ENCODE measurements around the gene DMKN. TPM values are rescaled to one million over a fixed set of nuclear protein-coding genes. Genes with fewer than 3 reads are reported as not detected.
A peak's percentile ranks its signal among the peaks of the same experiment; 100 is the strongest.

DMKN gene
- total and polyA plus RNA-seq, 8 donors, result 92.5 to 140 (median 111) TPM

- intact Hi-C loops (cut with DNase I), result no loop called here
- no peak for TF ChIP-seq CTCF (IDR thresholded peaks at IDR 0.05)
- no peak overlapping the region for H3K4me3 ChIP-seq
- H3K4me1 ChIP-seq, result no peaks in the 10 kb centered on the region
- H3K27me3 ChIP-seq, result peaks cover 0 to 78% of the 10 kb centered on the region in 2 donors
- H3K36me3 ChIP-seq, result no peaks in the 10 kb centered on the region
- H3K9me3 ChIP-seq, result no peaks in the 10 kb centered on the region
- no peak overlapping the region for H3K27ac ChIP-seq
- DNase-seq, result no peak
- ATAC-seq, result no peak
These were observed 12.4 kb upstream of the DMKN start for GRCh38 chr19:35525873-35526272.

GRCh38 chr19:35524181-35524837 lies 10.9 kb upstream of the DMKN start:
- ATAC-seq (no peak), DNase-seq (no peak)
- Histone ChIP-seq H3K27ac (no peak overlapping the region), H3K9me3 (no peaks in the 10 kb centered on the region), H3K27me3 (peaks cover 0 to 62% of the 10 kb centered on the region in 2 donors), H3K4me1 (no peaks in the 10 kb centered on the region), H3K4me3 (no peak overlapping the region), H3K36me3 (no peaks in the 10 kb centered on the region)
- no peak for TF ChIP-seq CTCF (IDR thresholded peaks at IDR 0.05)
- intact Hi-C loops (cut with DNase I), result no loop called here

GRCh38 chr19:35522745-35523327 lies 9.4 kb upstream of the DMKN start:
- ATAC-seq, result no peak
- intact Hi-C loops (cut with DNase I), result no loop called here

DNA sequence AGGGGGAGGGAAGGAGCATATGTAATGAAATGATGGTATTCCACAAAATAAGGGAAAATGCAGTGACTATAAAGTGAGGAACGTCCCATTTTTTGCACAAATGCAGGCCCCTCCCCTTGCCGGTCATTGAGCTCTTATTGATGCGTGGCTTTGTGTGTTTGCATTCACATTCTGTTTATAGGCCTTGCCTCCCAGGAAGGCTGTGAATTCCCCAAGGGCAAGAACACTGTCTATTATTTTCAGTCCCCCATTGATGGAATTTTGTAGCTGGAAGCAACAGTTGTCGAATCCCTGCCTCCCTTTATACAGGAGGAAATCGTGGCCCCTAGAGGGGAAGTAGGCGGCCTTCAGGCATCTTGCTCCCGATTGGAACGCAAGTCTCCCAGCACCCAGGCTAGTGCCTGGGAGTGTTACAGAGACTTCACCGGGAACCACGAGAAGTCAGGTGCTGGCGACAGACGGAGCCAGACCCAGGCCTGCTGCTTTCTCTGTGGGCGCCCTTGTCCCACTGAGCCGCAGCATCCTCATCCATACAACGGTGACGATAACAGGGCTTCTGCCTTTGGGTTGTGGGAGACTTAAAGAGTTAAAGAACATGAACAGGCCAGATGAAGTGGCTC lies 7.8 kb upstream of the DMKN start:
- intact Hi-C loops (cut with DNase I), result no loop called here
- no peaks in the 10 kb centered on the region for H3K36me3 ChIP-seq
- no peak overlapping the region for H3K4me3 ChIP-seq
- no peak for TF ChIP-seq CTCF (IDR thresholded peaks at IDR 0.05)
- H3K4me1 ChIP-seq, result no peaks in the 10 kb centered on the region
- no peak for ATAC-seq
- no peak overlapping the region for H3K27ac ChIP-seq
- H3K9me3 ChIP-seq, result no peaks in the 10 kb centered on the region
- DNase-seq, result no peak
- H3K27me3 ChIP-seq, result peaks cover 0 to 45% of the 10 kb centered on the region in 2 donors

More at GRCh38 chr19:35522745-35523327, 9.4 kb upstream of the DMKN start:
- Histone ChIP-seq H3K9me3 (no peaks in the 10 kb centered on the region), H3K36me3 (no peaks in the 10 kb centered on the region), H3K4me1 (no peaks in the 10 kb centered on the region), H3K27me3 (peaks cover 0 to 57% of the 10 kb centered on the region in 2 donors), H3K27ac (no peak overlapping the region), H3K4me3 (no peak overlapping the region)
- DNase-seq, result no peak
- no peak for TF ChIP-seq CTCF (IDR thresholded peaks at IDR 0.05)

- TF ChIP-seq CTCF (IDR thresholded peaks at IDR 0.05), result no peak
- no peaks in the 10 kb centered on the region for H3K9me3 ChIP-seq
- DNase-seq (no peak), ATAC-seq (peak; percentile 9)
- H3K4me3 ChIP-seq, result no peak overlapping the region
- no peaks in the 10 kb centered on the region for H3K36me3 ChIP-seq
- intact Hi-C loops (cut with DNase I), result no loop called here
- no peaks in the 10 kb centered on the region for H3K4me1 ChIP-seq
- H3K27me3 ChIP-seq, result peaks cover 0 to 30% of the 10 kb centered on the region in 2 donors
- no peak overlapping the region for H3K27ac ChIP-seq
These were observed 5.8 kb upstream of the DMKN start for GRCh38 chr19:35519291-35519690.
